GM19099 (cell line): ENCODE measurements around the gene CARS1.
A peak's percentile ranks its signal among the peaks of the same experiment; 100 is the strongest.

Experiments
- POLR2A ChIP-seq: IDR thresholded peaks from 3 replicates; pipeline ENCODE4 v1.6.1; 2011; ENCODE audit warnings: low read depth; ENCODE audit not compliant: insufficient read length; ENCODE audit errors: extremely low read depth

CARS1 gene

GRCh38 chr11:2990617-2991451, 66.4 kb downstream of the CARS1 start:
- TF ChIP-seq POLR2A, result peak; percentile 28

- no peak for TF ChIP-seq POLR2A
Measured at GRCh38 chr11:2989551-2989950, 67.7 kb downstream of the CARS1 start.

- no peak for TF ChIP-seq POLR2A
Measured at GRCh38 chr11:2989006-2989405, 68.2 kb downstream of the CARS1 start.

- TF ChIP-seq POLR2A, result no peak
Measured at GRCh38 chr11:2987881-2988861, 69.1 kb downstream of the CARS1 start.

- no peak for TF ChIP-seq POLR2A
Measured at GRCh38 chr11:2983908-2984307, 73.3 kb downstream of the CARS1 start.

- no peak for TF ChIP-seq POLR2A
Measured at GRCh38 chr11:2982214-2982613, 75.0 kb downstream of the CARS1 start.

GRCh38 chr11:2981130-2981529, 76.1 kb downstream of the CARS1 start:
- no peak for TF ChIP-seq POLR2A

- no peak for TF ChIP-seq POLR2A
Measured at GRCh38 chr11:2980168-2980840, 76.9 kb downstream of the CARS1 start.

- TF ChIP-seq POLR2A, result no peak
Measured at GRCh38 chr11:2977113-2977512, 80.1 kb downstream of the CARS1 start.

GRCh38 chr11:2976294-2977063, 80.7 kb downstream of the CARS1 start:
- no peak for TF ChIP-seq POLR2A

- TF ChIP-seq POLR2A, result no peak
Measured at GRCh38 chr11:2975594-2975993, 81.6 kb downstream of the CARS1 start.

- no peak for TF ChIP-seq POLR2A
Measured at GRCh38 chr11:2974272-2974671, 83.0 kb downstream of the CARS1 start.

- no peak for TF ChIP-seq POLR2A
Measured at GRCh38 chr11:2968341-2968900, 88.8 kb downstream of the CARS1 start.

GRCh38 chr11:2964782-2965181, 92.4 kb downstream of the CARS1 start:
- TF ChIP-seq POLR2A, result no peak

- no peak for TF ChIP-seq POLR2A
Measured at GRCh38 chr11:2963761-2964160, 93.5 kb downstream of the CARS1 start.
